ENCODE results near the gene SURF6. TPM values are rescaled to one million over a fixed set of nuclear protein-coding genes. Genes with fewer than 3 reads are reported as not detected.
A peak's percentile ranks its signal among the peaks of the same experiment; 100 is the strongest.
"Not testable (repeated sequence)": the region's sequence is repeated elsewhere in the genome, so short reads cannot be mapped to it uniquely, and the experiment has no call there.

Gene SURF6
- total RNA-seq, 2 donors from 2014 or later, result 20.8 to 37.9 TPM

GRCh38 chr9:133339641-133340040 lies 3.7 kb upstream of the SURF6 start:
- Histone ChIP-seq H3K36me3 (replicated peaks in 1 of 2; ENCODE audit: insufficient read depth in 1 of 2, low read depth in 2 of 2) (no peaks in the 10 kb centered on the region), H3K27me3 (no peaks in the 10 kb centered on the region), H3K27ac (no peak overlapping the region), H3K4me3 (no peak overlapping the region), H3K9me3 (no peaks in the 10 kb centered on the region), H3K4me1 (peaks cover 15% of the 10 kb centered on the region)
- 50 to 60% methylated on average over 5 of the region's 5 CpGs for WGBS, 2 donors
- ATAC-seq (no peak), DNase-seq (no peak)
- intact Hi-C loops (cut with DNase I), result loop anchor here (10.0 kb wide), 2 partner anchors 145 to 305 kb away; partner anchors contain the start of gene GTF3C5
- TF ChIP-seq CTCF (IDR thresholded peaks at IDR 0.05), result no peak
- TF ChIP-seq POLR2A (IDR thresholded peaks at IDR 0.05), result no peak

GRCh38 chr9:133334888-133335287 lies 1.1 kb downstream of the SURF6 start:
- not testable (repeated sequence) for ATAC-seq, H3K9me3 ChIP-seq, H3K27ac ChIP-seq, H3K27me3 ChIP-seq
- H3K4me1 ChIP-seq, result peaks cover 24% of the 10 kb centered on the region
- H3K36me3 ChIP-seq (replicated peaks in 1 of 2; ENCODE audit: insufficient read depth in 1 of 2, low read depth in 2 of 2), result peaks cover 24 to 27% of the 10 kb centered on the region in 2 donors
- WGBS, 2 donors, result 70 to 71% methylated on average over 11 of the region's 11 CpGs
- peak overlapping the region; percentile 91 to 99 for H3K4me3 ChIP-seq
- intact Hi-C loops (cut with DNase I), result loop anchor here (10.0 kb wide), 2 partner anchors 150 to 300 kb away; partner anchors contain the start of gene GTF3C5
- DNase-seq, result peak in 1 of 4 donors; percentile 1

DNA sequence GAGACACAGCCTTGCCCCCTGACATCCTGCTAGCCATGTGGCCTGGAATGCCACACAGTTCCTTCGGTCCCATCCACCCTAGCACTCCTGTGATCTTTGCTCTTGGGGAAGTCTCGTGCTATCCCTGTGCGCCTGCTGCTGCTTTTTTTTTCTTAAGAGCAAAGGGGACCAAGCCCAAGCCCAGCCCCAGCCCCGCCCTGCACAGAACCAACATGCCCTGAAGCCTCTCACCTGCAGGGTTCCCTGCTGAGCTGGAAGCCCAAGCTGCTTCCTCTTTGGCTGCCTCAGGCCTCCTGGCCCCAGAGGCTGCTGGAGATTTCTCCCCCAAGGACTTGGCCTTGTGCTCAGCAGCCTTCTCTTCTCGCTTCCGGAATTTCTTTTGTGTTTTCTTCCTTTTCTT lies 1.8 kb downstream of the SURF6 start:
- no peak overlapping the region for H3K27ac ChIP-seq
- ATAC-seq (no peak), DNase-seq (peak in 1 of 4 donors; percentile 4)
- no peaks in the 10 kb centered on the region for H3K27me3 ChIP-seq
- H3K4me1 ChIP-seq, result peaks cover 27% of the 10 kb centered on the region
- H3K9me3 ChIP-seq, result no peaks in the 10 kb centered on the region
- H3K4me3 ChIP-seq, result no peak overlapping the region
- H3K36me3 ChIP-seq (replicated peaks in 1 of 2; ENCODE audit: insufficient read depth in 1 of 2, low read depth in 2 of 2), result peaks cover 24 to 27% of the 10 kb centered on the region in 2 donors
- intact Hi-C loops (cut with DNase I), result loop anchor here (10.0 kb wide), 2 partner anchors 151 to 299 kb away; partner anchors contain the start of gene GTF3C5
- WGBS, 2 donors, result 82 to 95% methylated on average over 6 of the region's 6 CpGs
- TF ChIP-seq CTCF (IDR thresholded peaks at IDR 0.05) (no peak), POLR2A (IDR thresholded peaks at IDR 0.05) (no peak)

DNA sequence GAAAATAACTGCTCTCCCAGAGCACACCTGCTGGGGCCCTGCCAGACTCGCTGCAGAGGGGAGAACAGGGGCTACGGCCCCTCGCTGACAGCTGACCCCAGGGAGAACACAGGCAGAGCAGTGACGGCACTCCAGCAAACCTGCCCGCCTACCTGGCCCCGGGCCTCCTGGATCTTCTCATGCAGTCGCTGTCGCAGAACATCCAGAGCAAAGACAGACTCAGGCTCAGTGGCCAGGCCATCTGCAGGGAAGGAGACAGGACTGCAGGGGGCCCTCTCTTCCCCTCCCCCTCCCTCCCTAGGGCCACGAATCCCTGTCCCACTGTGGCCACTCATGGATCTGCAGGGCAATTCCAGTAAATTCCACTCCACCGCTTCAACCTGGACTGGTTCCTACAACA lies 2.4 kb downstream of the SURF6 start:
- H3K4me3 ChIP-seq, result no peak overlapping the region
- H3K36me3 ChIP-seq (replicated peaks in 1 of 2; ENCODE audit: insufficient read depth in 1 of 2, low read depth in 2 of 2), result peaks cover 24 to 27% of the 10 kb centered on the region in 2 donors
- TF ChIP-seq CTCF (IDR thresholded peaks at IDR 0.05), result no peak
- no peak for TF ChIP-seq POLR2A (IDR thresholded peaks at IDR 0.05)
- 69 to 91% methylated on average over 2 to 10 of the region's 10 CpGs for WGBS, 2 donors
- ATAC-seq (no peak), DNase-seq (peak in 1 of 4 donors; percentile 8)
- H3K27me3 ChIP-seq, result no peaks in the 10 kb centered on the region
- H3K9me3 ChIP-seq, result no peaks in the 10 kb centered on the region
- H3K27ac ChIP-seq, result no peak overlapping the region
- intact Hi-C loops (cut with DNase I), result loop anchor here (10.0 kb wide), 2 partner anchors 151 to 299 kb away; partner anchors contain the start of gene GTF3C5
- H3K4me1 ChIP-seq, result peaks cover 28% of the 10 kb centered on the region

- Histone ChIP-seq H3K27ac (no peak overlapping the region), H3K4me1 (peaks cover 28% of the 10 kb centered on the region), H3K9me3 (no peaks in the 10 kb centered on the region), H3K4me3 (no peak overlapping the region), H3K27me3 (no peaks in the 10 kb centered on the region), H3K36me3 (replicated peaks in 1 of 2; ENCODE audit: insufficient read depth in 1 of 2, low read depth in 2 of 2) (peaks cover 24 to 27% of the 10 kb centered on the region in 2 donors)
- DNase-seq (no peak), ATAC-seq (no peak)
- TF ChIP-seq POLR2A (IDR thresholded peaks at IDR 0.05) (no peak), CTCF (IDR thresholded peaks at IDR 0.05) (no peak)
- intact Hi-C loops (cut with DNase I), result loop anchor here (10.0 kb wide), 2 partner anchors 152 to 298 kb away; partner anchors contain the start of gene GTF3C5
- WGBS, 2 donors, result 88 to 93% methylated on average over 11 of the region's 11 CpGs
These were observed 3.0 kb downstream of the SURF6 start for GRCh38 chr9:133333011-133333410.

Measured in body of pancreas (tissue), 4 donors.